Activated CD8-positive, alpha-beta memory T cell treated with anti-CD3 and anti-CD28 coated beads for 24 hours (primary cell): ENCODE results near the gene TKT.

ENCODE experiments used
- DNase-seq: peaks from one replicate; pipeline ENCODE4 v3.0.0-alpha.2; 2020

TKT gene

DNA sequence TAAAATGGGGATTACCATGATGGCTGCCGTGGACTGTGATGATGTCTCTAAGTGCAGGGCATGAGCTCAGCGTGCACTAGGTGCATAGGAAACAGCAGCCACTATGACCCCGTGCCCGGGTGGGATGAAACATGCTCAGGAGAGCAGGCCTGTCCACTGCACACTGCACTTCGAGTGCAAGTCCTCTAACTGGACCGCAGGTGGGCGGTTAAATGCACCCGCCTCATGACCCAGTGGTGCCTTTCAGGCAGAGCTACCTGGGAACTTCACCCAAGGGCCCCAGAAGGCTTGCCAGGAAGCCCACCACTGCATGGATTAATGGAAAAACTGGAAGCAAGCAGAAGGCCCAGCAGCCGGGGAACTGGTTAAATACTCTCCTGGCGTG, 60.8 kb downstream of the TKT start:
- no peak for DNase-seq

DNA sequence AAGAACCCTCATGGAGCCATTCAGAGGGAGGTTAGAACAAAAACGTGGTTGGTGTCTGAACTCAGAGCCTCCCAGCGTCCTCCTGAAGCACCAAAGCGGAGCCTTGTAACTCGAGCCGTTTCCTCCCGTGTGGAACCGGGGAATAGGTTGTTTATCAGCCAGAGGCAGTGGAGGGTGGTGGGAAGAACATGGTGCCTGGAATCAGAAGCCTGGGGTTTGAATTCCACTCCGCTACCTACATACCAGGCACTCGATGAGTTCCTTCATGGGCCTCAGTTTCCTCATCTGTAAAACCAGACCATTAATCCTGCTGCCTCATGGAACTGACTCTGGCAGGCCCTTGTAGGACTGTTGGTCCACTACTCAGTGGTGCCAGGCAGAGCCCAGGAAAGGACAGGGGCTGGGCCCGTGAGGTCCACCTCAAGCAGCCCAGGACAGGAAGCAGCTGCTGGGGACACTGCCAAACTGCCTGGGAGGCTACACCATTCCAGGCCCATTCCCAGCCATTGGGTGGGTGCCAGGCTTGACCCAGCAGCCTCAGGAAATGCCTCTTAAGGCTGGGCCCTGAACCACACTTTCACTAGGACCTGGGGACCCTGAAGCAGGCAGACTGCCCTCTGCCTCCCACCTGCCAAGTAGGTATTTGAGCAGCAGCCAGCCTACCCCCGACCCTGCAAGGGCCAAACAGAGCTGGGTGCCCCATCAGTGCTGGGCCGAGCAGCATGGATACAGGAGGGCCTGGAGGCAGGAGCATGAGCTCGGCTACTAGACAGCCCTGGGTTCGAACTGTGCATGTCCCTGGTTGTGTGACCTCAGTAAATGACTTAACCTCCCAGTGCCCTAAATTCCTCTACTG, 61.4 kb downstream of the TKT start:
- DNase-seq, result no peak

DNA sequence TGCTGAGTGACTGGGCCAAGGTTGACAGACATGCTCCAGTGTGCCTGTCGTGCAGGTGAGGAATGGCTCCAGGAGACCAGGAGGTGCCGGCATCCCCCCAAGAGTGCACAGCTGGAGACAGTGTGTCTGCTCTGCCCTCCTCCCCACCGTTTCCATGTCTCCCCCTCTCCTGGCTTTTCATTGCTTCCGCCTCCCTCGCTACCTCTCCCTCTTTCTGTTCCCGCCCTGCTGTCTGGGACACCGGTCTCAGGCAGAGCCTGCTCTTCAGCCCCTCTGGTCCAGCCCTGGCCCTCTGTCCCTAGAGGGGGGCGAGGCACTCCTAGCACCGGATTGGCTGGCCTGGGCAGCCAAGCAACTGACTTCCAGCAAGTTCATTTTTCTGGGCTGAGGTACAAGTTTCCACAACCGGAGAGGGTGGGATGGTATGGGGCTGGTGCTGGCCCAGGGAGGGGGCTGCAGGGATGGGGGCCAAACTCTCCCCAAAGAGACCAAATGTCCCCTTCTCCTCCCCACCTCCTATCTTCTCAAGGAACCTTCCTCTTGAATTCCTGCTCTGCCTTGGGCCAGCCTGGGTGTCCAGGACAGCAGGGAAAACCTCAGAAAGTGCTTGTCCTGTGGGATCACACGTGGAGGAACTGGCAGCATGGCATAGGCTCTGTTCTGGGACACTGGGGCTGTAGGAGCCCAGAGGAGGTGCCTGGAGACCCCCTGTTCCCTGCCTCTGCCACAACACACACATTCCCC, 62.2 kb downstream of the TKT start:
- no peak for DNase-seq

DNA sequence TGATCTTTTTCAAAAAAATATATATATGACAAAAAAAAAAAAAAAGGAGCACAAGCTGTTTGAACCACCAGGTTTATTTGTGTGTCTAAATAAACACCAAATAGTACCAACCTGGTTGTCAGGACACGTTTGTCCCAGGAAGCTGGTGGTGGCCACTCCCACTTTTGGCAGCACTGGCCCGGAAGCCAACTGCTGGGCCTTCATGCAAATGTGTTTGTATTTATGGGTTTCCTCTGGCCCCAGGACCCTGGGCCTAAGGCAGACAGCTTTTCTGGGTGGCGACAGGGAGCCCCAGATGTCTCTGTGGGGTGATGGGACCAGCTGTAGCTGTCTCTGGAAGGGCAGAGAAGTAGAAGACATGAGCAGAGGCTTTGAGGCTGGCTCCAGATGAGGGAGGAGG, 63.2 kb downstream of the TKT start:
- DNase-seq, result no peak

DNA sequence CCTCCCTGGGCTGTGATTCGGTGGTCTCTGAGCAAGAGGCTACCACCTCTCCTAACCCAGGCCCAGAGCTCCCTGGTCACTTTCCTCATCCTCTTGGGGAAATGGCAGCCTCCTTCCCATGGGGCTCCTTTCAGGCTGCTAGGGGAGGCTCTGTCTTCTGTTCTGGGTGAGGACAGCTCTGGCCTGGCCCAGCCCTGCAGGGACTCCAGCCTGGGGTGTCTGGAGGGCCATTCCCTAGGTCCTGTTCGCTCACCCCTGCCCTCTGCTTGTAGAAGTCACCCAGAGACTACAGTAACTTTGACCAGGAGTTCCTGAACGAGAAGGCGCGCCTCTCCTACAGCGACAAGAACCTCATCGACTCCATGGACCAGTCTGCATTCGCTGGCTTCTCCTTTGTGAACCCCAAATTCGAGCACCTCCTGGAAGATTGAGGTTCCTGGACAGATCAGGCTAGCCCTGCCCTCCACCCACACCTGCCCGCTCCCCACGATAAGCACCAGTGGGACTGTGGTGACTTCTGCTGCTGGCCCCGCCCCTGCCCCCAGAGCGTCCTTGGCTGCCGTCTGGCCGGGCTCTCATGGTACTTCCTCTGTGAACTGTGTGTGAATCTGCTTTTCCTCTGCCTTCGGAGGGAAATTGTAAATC, 63.9 kb downstream of the TKT start:
- no peak for DNase-seq

DNA sequence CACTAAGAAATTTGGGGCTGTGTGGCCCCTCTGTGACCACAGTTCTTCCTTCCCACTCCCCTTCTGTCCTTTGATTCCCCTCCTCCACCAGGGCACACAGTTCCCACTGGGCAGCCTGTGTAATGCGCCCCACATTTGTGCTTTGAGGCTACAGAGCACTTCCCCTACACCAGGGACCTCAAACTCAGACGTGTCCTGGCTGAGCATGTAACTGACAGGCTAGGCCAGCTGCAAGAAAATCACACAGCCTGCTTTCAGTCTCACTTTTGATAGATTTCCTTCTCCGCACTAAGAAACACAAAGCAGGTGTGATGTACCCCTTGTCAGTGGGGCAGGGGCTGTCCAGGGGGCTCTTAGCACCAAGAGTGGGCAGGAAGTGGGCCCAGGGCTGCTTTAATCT, 65.2 kb downstream of the TKT start:
- no peak for DNase-seq

DNA sequence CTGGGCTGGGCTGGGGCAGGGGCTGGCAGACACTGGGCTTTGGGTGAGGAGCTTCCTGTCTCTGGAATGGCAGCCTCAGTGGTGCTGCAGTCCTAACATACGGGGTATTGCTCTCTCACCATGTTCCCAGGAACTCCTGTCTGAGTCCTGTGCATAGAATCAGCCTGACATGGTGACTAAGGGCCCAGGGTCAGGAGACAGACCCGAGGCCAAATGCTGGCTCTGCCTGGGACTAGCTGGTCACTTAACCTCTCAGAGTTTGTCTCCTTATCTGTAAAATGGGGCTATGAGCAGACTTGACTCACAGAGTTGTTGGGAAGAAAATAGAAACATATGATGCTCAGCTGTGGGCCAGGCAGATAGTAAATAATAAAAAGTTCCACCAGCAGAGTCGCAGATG, 66.5 kb downstream of the TKT start:
- no peak for DNase-seq

DNA sequence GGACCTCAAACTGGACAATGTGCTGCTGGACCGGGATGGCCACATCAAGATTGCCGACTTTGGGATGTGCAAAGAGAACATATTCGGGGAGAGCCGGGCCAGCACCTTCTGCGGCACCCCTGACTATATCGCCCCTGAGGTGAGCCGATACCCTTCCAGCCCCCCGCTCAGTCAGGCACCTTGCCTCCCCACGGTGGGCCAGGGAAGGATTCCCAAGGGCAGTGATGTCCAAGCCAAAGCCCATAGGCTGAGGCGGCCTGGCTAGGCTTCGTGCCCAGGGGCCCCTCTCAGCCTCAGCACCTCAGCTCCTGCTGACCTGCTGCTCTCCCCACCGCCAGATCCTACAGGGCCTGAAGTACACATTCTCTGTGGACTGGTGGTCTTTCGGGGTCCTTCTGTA, 67.1 kb downstream of the TKT start:
- no peak for DNase-seq

DNA sequence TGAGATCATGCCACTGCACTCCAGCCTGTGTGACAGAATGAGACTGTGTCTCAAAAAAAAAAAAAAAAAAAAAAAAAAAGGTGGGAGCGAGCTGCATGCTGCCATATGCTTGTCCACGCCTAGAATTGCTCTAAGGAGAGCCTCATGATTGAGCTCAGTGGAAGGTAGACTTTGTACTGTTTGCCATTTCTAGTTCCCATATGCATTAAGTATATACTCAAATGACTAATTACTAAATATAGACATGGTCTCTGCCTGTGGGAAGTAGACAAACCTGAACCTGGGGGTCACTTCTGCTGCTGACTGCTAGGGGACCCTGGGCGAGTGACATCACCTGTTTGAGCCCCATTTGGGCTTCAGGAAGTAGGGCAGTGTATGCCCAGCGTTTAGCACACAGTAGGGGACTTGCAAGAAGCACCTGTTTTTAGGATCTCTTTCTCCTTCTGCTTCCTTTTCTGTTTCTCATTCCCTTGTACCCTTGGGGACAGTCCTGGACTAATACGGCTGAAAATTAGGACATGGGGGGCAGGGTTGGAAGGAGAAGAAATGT, 67.6 kb downstream of the TKT start:
- DNase-seq, result no peak

DNA sequence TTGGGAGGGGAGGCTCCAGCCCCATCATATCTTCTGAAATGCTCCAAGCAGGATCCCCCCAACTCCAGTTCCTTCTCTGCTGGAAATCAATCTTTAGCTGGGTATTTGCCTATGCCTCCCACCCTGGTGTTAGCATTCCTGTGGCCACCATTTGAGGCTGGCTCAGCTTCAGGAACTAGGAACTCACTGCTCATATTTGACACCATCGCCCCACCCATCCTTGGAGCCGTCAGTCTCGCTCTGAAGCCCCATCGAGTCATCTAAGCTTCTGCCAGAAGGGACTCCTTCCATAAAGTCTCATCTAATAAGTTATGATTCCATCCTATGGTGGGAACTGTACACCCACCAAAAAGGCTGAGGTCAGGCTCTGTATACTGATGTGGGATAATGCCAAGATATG, 68.4 kb downstream of the TKT start:
- no peak for DNase-seq

DNA sequence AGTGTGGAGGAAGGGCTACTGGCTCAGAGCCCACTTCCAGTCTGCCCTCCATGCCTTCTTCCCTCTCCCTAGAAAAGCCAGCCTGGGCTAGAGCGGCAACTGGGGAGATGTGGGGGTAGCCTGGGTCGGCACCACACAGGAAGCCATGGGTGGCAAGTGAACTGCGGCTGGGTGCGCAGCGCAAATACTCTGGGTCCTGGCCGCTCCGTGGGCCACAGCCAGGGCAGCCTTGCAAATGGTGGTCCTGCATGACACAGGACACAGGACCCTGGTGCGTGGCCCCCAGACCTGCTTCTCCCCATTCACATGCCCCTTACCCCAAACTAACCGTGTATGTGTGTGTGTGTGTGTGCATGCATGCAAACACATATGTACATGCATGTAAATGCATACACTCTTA, 69.1 kb downstream of the TKT start:
- DNase-seq, result no peak

DNA sequence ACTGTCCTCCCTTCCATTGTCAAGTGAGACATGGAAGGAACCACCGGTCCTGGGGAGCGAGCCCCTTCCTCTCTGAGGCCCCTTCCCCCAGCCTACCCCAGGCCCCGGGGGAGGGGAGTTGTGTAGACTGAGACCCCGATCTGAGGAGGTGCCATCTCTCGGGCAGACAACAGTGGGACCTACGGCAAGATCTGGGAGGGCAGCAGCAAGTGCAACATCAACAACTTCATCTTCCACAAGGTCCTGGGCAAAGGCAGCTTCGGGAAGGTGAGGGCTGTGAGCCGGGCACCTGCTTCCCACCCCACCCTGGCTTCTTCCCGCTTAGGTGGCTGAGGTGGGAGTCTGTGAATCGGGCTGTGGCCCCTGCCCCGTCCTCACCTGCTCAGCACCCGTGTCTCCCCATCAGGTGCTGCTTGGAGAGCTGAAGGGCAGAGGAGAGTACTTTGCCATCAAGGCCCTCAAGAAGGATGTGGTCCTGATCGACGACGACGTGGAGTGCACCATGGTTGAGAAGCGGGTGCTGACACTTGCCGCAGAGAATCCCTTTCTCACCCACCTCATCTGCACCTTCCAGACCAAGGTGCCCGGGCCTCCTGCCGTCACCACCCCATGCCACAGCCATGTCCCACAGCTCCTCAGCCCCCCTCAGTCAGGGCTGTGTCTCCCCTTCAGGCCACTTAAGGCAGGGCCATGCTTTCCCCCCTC, 69.9 kb downstream of the TKT start:
- no peak for DNase-seq

DNA sequence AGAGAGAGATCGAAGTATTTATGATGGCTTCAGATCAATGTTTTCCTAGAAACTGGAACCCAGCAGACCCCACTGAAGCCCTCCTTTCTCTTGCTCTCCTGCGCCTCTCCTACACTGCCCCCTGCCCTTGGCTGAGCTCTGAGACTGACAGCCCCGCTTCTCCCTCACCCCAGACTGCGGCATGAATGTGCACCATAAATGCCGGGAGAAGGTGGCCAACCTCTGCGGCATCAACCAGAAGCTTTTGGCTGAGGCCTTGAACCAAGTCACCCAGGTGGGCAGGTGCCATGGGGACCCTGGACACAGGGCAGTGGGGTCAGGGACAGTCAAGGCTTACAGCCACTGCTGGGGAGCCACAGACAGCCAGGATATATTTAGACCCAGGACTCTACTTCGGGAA, 71.1 kb downstream of the TKT start:
- DNase-seq, result no peak

DNA sequence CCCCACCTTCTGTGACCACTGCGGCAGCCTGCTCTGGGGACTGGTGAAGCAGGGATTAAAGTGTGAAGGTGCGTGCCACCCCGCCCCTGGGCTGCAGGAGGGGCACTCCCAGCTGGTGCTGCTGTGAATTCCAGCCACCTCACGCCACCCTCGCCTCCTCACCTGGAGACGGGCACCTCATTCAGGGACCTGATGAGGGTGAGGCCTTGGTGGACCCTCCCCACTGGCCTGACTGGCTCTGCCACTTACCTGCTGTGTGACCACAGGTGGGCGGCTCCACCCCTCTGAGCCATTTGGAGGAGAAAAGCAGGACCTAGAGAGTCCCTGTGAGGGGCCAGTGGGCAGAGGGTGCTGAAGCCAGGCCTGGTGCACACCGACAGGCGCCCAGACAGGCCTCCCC, 72.3 kb downstream of the TKT start:
- no peak for DNase-seq

DNA sequence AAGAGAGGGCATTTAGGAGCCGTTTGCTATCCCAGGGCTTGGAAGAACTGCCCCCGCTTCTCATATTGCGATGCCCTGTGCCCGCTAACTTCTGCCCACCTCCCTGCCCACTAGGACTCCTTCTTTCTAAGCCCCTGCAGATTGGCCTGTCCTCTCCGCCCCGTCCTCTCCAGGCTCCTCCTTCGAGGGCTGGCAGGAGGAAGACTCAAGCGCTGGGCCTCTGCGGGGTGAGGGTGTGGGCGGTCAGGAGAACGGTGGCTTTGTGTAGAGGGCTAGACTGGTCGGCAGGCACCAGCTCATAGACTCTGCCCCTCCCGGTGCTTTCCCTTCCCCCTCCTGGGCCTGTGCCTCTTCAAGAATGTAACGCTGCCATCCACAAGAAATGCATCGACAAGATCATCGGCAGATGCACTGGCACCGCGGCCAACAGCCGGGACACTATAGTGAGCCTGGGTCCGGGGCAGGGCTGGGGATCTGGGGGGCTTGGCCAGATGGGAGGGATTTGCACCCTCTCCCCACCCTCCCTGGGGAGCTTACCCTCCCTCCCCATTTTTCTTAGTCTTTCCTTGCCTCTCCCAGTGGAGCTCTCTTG, 73.0 kb downstream of the TKT start:
- no peak for DNase-seq

DNA sequence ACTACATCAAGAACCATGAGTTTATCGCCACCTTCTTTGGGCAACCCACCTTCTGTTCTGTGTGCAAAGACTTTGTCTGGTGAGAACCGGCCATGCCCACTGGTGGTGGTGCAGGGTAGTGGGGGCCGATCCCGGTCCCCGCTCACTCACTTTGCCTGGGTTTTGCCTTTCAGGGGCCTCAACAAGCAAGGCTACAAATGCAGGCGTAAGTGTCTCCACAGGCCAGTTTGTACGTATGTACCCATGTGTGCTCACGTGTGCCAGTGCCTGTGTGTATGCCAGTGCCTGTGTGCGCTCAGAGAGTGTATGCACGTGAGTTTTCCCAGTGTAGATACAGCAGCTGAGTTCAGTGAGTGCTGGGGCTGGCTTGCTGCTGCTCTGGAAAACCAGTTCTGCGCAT, 74.3 kb downstream of the TKT start:
- DNase-seq, result no peak

DNA sequence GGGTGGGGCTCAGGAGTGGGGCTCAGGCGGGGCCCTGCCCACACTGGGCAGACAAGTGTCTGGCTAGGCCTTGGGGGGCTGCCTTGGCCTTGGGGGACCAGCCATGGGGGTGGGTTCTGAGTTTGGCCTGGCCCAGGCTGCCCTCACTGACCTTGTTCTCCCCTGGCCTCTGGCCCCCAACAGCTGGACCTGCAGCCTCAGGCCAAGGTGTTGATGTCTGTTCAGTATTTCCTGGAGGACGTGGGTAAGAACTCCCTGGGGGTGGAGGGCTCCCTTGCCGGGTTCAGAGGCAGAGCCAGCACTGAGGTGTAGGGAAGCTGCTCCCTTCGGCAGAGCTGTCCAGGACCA, 74.8 kb downstream of the TKT start:
- DNase-seq, result no peak

DNA sequence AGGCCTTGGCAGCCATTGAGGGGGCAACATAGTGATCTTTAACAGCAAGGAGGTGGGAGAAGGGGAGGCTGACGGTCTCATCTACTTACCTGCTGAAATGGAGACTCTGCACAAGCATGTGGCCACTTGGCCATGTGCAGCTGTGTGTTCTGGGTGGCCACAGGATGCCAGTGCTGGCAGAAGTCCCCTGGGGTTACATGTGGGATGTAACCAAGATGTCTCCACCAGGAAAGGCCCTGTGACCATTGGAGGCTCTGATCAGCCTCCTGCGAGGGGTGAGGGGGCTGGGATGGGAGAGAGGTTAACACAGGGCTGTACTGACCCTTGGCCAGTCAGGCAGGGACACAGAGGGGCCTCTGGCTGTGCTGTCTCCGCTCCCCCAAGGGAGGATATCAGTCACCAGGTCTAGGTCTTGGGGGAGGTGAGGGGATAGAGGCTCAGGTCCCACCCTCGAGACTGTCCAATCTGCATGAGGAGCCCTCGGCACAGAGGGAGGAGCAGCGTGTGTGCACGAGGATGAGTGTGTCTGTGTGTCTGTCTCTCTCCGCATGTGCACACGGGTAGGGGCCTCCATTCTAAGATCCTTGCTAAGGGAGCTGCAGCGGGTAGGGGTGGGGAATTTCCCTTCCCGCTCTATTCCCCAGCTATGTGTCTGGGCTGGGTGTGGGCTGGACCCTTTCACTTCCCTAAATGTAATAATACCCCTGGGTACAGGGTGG, 75.4 kb downstream of the TKT start:
- DNase-seq, result no peak

DNA sequence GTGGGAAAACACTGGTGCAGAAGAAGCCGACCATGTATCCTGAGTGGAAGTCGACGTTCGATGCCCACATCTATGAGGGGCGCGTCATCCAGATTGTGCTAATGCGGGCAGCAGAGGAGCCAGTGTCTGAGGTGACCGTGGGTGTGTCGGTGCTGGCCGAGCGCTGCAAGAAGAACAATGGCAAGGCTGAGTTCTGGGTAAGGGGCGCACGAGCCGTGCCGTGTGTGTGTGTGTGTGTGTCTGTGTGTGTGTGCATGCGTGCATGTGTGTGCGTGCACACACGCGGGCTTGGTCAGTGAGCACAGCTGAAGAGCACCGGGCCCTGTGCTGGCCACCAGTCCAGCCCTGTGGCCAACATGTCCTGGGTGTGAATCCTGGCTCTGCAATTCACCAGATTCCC, 76.2 kb downstream of the TKT start:
- no peak for DNase-seq

DNA sequence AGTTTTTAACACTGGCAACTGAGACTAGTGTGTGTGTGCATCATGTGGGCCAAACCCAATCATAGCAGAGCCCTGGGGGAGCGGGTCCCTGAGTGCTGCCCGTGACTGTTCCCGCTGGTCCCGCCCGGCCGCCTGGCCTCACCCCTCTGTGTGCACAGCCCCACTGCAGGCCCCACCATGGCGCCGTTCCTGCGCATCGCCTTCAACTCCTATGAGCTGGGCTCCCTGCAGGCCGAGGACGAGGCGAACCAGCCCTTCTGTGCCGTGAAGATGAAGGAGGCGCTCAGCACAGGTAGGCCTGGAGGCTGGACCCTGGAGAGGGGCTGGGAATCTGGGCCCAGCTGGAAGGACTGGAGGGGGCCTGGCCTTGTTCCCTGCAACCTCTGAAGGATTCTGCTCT, 77.6 kb downstream of the TKT start:
- no peak for DNase-seq

DNA sequence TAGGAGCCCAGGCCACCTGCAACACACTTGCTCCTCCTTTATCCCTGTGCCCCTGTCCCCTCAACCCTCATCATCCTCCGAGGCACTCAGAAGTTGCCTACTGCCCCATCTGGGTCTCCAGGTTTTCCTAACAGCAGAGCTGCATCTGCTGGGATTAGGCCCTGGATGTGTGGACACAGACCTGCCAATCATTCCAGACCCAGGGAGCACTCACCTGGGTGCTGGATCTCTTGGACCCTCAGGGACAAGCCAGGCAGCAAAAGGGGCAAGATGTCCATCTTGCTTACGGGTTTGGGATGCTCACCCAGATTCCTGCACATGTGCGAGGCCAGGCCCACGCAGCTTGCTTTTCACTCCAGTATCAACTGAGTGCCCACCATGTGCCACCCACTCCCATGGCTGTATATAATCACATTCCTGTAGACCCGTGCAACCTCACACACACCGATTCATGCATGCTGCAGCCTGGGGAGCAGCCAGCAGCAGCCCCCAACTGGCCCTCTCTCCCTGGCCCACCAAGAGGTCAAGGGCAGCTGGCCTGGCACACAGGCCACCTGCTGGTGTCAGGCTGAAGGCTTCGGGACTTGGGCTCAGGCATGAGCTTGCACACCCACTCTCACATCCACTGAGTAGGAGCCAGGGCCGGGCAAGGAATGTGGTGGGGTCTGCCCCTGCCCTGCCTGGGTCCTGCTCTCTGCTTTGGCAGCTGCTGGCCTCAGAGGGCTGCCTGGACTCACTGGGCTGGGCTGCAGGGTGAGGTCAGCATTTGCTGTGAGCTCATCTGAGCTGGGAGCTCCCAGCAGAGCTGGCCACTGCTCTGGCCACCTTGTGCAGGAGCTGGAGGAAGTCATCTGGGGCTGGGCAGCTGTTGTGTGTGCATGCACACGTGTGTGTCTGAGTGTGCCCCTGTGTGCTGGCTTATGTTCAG, 79.9 kb downstream of the TKT start:
- DNase-seq, result no peak
